H9 (cell line): Measurements from ENCODE around the gene PHKA2. TPM values are rescaled to one million over a fixed set of nuclear protein-coding genes. Genes with fewer than 3 reads are reported as not detected.

Experiments
- DNase-seq: peaks from one replicate; pipeline ENCODE4 v3.0.0-alpha.2; 2017
- H2AFZ ChIP-seq: one replicate; pipeline ENCODE4 v1.6.1; 2013; ENCODE audit warnings: mild to moderate bottlenecking, low read length, control low read depth, moderate library complexity
- H2AK5ac ChIP-seq: 2 replicates; pipeline ENCODE4 v1.6.1; 2013; ENCODE audit warnings: low read length, control low read depth, mixed read lengths; ENCODE audit not compliant: insufficient read length
- H2BK120ac ChIP-seq: one replicate; pipeline ENCODE4 v1.6.1; 2013; ENCODE audit warnings: low read depth, mild to moderate bottlenecking, low read length, control low read depth, inconsistent platforms; ENCODE audit not compliant: poor library complexity, severe bottlenecking
- H2BK12ac ChIP-seq: 2 replicates; pipeline ENCODE4 v1.6.1; 2013; ENCODE audit warnings: low read length, control low read depth, mixed read lengths, low read depth; ENCODE audit not compliant: insufficient read length
- H2BK15ac ChIP-seq: 2 replicates; pipeline ENCODE4 v1.6.1; 2013; ENCODE audit warnings: low read depth, low read length, control low read depth
- H2BK20ac ChIP-seq: one replicate; pipeline ENCODE4 v1.6.1; 2013; ENCODE audit warnings: low read depth, mild to moderate bottlenecking, low read length, control low read depth, inconsistent platforms; ENCODE audit not compliant: poor library complexity, severe bottlenecking
- H2BK5ac ChIP-seq: 2 replicates; pipeline ENCODE4 v1.6.1; 2013; ENCODE audit warnings: low read length, control low read depth, mixed read lengths; ENCODE audit not compliant: insufficient read length
- H3K14ac ChIP-seq: 2 replicates; pipeline ENCODE4 v1.6.1; 2013; ENCODE audit warnings: low read length, control low read depth; ENCODE audit not compliant: insufficient read depth
- H3K18ac ChIP-seq: 2 replicates; pipeline ENCODE4 v1.6.1; 2013; ENCODE audit warnings: low read depth, mild to moderate bottlenecking, mixed read lengths, low read length, control low read depth; ENCODE audit not compliant: insufficient read length
- H3K23ac ChIP-seq: 2 replicates; pipeline ENCODE4 v1.6.1; 2013; ENCODE audit warnings: low read length, control low read depth, mixed read lengths, low read depth; ENCODE audit not compliant: insufficient read length
- H3K23me2 ChIP-seq: 2 replicates; pipeline ENCODE4 v1.6.1; 2013; ENCODE audit warnings: low read depth, mild to moderate bottlenecking, mixed read lengths, low read length, control low read depth; ENCODE audit not compliant: insufficient read length, poor library complexity, severe bottlenecking
- H3K27ac ChIP-seq: 2 replicates; pipeline ENCODE4 v1.5.1; 2013; ENCODE audit warnings: low read length, control low read depth, mixed read lengths, low read depth; ENCODE audit not compliant: insufficient read length
- H3K27me3 ChIP-seq: 2 replicates; pipeline ENCODE4 v1.6.1; 2013; ENCODE audit warnings: low read length, control low read depth, inconsistent platforms; ENCODE audit not compliant: insufficient read depth
- H3K4ac ChIP-seq: 2 replicates; pipeline ENCODE4 v1.6.1; 2013; ENCODE audit warnings: low read depth, mild to moderate bottlenecking, control low read depth, inconsistent platforms, low read length, moderate library complexity
- H3K4me1 ChIP-seq: 2 replicates; pipeline ENCODE4 v1.6.1; 2013; ENCODE audit warnings: low read length, control low read depth, inconsistent platforms; ENCODE audit not compliant: insufficient read depth
- H3K4me2 ChIP-seq: 2 replicates; pipeline ENCODE4 v1.6.1; 2013; ENCODE audit warnings: low read length, control low read depth, mixed read lengths; ENCODE audit not compliant: insufficient read length, insufficient read depth
- H3K56ac ChIP-seq: 2 replicates; pipeline ENCODE4 v1.6.1; 2013; ENCODE audit warnings: low read depth, mild to moderate bottlenecking, mixed read lengths, low read length, control low read depth; ENCODE audit not compliant: insufficient read length
- H3K79me1 ChIP-seq: 2 replicates; pipeline ENCODE4 v1.6.1; 2013; ENCODE audit warnings: low read depth, mild to moderate bottlenecking, moderate library complexity, low read length, control low read depth, inconsistent platforms; ENCODE audit not compliant: insufficient read depth, poor library complexity, severe bottlenecking
- H3K79me2 ChIP-seq: 2 replicates; pipeline ENCODE4 v1.6.1; 2013; ENCODE audit warnings: low read length, control low read depth, inconsistent platforms; ENCODE audit not compliant: insufficient read depth
- H3K9ac ChIP-seq: 2 replicates; pipeline ENCODE4 v1.6.1; 2013; ENCODE audit warnings: low read length, control low read depth, mixed read lengths; ENCODE audit not compliant: insufficient read length; ENCODE audit errors: extremely low read depth
- H3K9me3 ChIP-seq: one replicate; pipeline ENCODE4 v1.6.1; 2013; ENCODE audit warnings: low read depth, low read length, inconsistent platforms; ENCODE audit not compliant: control insufficient read depth
- H3T11ph ChIP-seq: one replicate; pipeline ENCODE4 v1.6.1; 2013; ENCODE audit warnings: mild to moderate bottlenecking, low read length, control low read depth, inconsistent platforms
- H4K20me1 ChIP-seq: one replicate; pipeline ENCODE4 v1.6.1; 2013; ENCODE audit not compliant: control insufficient read depth, insufficient read length, insufficient read depth
- H4K5ac ChIP-seq: 2 replicates; pipeline ENCODE4 v1.6.1; 2013; ENCODE audit warnings: low read depth, mild to moderate bottlenecking, mixed read lengths, low read length, control low read depth; ENCODE audit not compliant: insufficient read length
- H4K8ac ChIP-seq: replicated peaks from 2 replicates; pipeline ENCODE4 v1.6.1; 2013; ENCODE audit warnings: low read length, control low read depth, mixed read lengths, low read depth; ENCODE audit not compliant: insufficient read length
- H4K91ac ChIP-seq: 2 replicates; pipeline ENCODE4 v1.6.1; 2013; ENCODE audit warnings: low read depth, mild to moderate bottlenecking, moderate library complexity, mixed read lengths, low read length, control low read depth; ENCODE audit not compliant: insufficient read length
- H3K27ac Mint-ChIP-seq, 3 experiments: 2 replicates in 2 of 3; 3 replicates in 1 of 3; pipeline ENCODE4 v1.8.0; 2020 to 2021; ENCODE audit warnings: mixed read lengths in 3 of 3, mild to moderate bottlenecking in 1 of 3, moderate library complexity in 1 of 3
- H3K27me3 Mint-ChIP-seq: 2 replicates; pipeline ENCODE4 v1.8.0; 2021; ENCODE audit warnings: low read depth, mild to moderate bottlenecking, moderate library complexity, mixed read lengths
- H3K36me3 Mint-ChIP-seq, 3 experiments: 2 replicates in 2 of 3; 3 replicates in 1 of 3; pipeline ENCODE4 v1.8.0; 2020 to 2021; ENCODE audit warnings: low read depth in 3 of 3, mixed read lengths in 3 of 3; ENCODE audit not compliant: insufficient read depth in 1 of 3
- H3K4me1 Mint-ChIP-seq, 2 experiments: 2 replicates each; pipeline ENCODE4 v1.8.0; 2020; ENCODE audit warnings: mixed read lengths in 2 of 2
- H3K4me3 Mint-ChIP-seq, 2 experiments: 2 replicates in 1 of 2; 3 replicates in 1 of 2; pipeline ENCODE4 v1.8.0; 2020 to 2021; ENCODE audit warnings: mild to moderate bottlenecking in 2 of 2, mixed read lengths in 2 of 2, moderate library complexity in 1 of 2
- H3K9me3 Mint-ChIP-seq, 2 experiments: 2 replicates in 1 of 2; 3 replicates in 1 of 2; pipeline ENCODE4 v1.8.0; 2020; ENCODE audit warnings: mild to moderate bottlenecking in 2 of 2, mixed read lengths in 2 of 2, moderate library complexity in 1 of 2
- CTCF ChIP-seq: fragments of 200-600 bp; sonication (generic); conservative IDR thresholded peaks from 3 replicates; pipeline ENCODE4 v1.8.0; 2021; ENCODE audit warnings: antibody characterized with exemption, mild to moderate bottlenecking
- WGBS: extraction: QIAGEN DNeasy Blood & Tissue Kit; methylation state at CpG from one replicate; pipeline ENCODE4 v1.1.7; 2013; ENCODE audit warnings: missing lambda C conversion rate, low lambda C conversion rate, mixed read lengths; ENCODE audit not compliant: insufficient read length; ENCODE audit errors: extremely low coverage; 5-methylcytosine and 5-hydroxymethylcytosine counted together
- total RNA-seq: library from RNA; stranded (reverse); gene quantifications from 2 replicates; pipeline ENCODE4 v1.2.1, GENCODE V29; 2021

The PHKA2 gene
- total RNA-seq, 1 experiment from 2014 or later: 24.2 TPM

GRCh38 chrX:18871970-18872369 lies 111.9 kb downstream of the PHKA2 start:
- H3K9ac ChIP-seq: no peak overlapping the region
- H3K4ac ChIP-seq: no peak overlapping the region
- H3T11ph ChIP-seq: no peak overlapping the region
- no peak overlapping the region for H3K14ac ChIP-seq
- Mint-ChIP-seq H3K36me3 (peaks cover 0 to 3% (median 1%) of the 10 kb centered on the region in 3 experiments; a peak in 6 of 7 replicates), H3K27me3 (peaks cover 2% of the 10 kb centered on the region; the same call in 1 of the 2 replicates), H3K4me1 (peaks cover 1 to 5% of the 10 kb centered on the region in 2 experiments; a peak in 3 of 4 replicates), H3K4me3 (no peak overlapping the region), H3K27ac (no peak overlapping the region), H3K9me3 (peaks cover 77% of the 10 kb centered on the region in 2 experiments)
- no peak overlapping the region for H2AK5ac ChIP-seq
- no peak overlapping the region for H4K91ac ChIP-seq
- no peak overlapping the region for H3K4me2 ChIP-seq
- no peak overlapping the region for H3K23ac ChIP-seq
- H3K79me2 ChIP-seq: no peaks in the 10 kb centered on the region
- H4K8ac ChIP-seq: no peak overlapping the region
- no peak overlapping the region for H2AFZ ChIP-seq
- no peak overlapping the region for H2BK15ac ChIP-seq
- H3K23me2 ChIP-seq: no peaks in the 10 kb centered on the region
- no peak overlapping the region for H3K27ac ChIP-seq
- H3K4me1 ChIP-seq: no peaks in the 10 kb centered on the region
- peaks cover 22% of the 10 kb centered on the region for H3K9me3 ChIP-seq
- H2BK12ac ChIP-seq: no peak overlapping the region
- no peaks in the 10 kb centered on the region for H4K20me1 ChIP-seq
- no peak for TF ChIP-seq CTCF
- H3K56ac ChIP-seq: no peak overlapping the region
- no peak for DNase-seq
- H3K18ac ChIP-seq: no peak overlapping the region
- no peaks in the 10 kb centered on the region for H3K27me3 ChIP-seq
- no peak overlapping the region for H4K5ac ChIP-seq
- no peak overlapping the region for H2BK20ac ChIP-seq
- no peak overlapping the region for H2BK5ac ChIP-seq
- H2BK120ac ChIP-seq: no peak overlapping the region
- no CpG with 5 or more reads among the region's 12 CpGs for WGBS
- H3K79me1 ChIP-seq: no peaks in the 10 kb centered on the region
